B cell (primary cell): Measurements from ENCODE around the gene PTPRT. TPM values are rescaled to one million over a fixed set of nuclear protein-coding genes. Genes with fewer than 3 reads are reported as not detected.

ENCODE experiments used
- ATAC-seq: fragments of 200-7000 bp; cut with Tn5 transposase; one replicate; pipeline ENCODE4 v1.10.0; 2021; ENCODE audit warnings: low read depth, mild to moderate bottlenecking, moderate number of reproducible peaks, moderate library complexity
- CTCF ChIA-PET: fragments of 350-600 bp; sonication (Branson Sonifier 250); formaldehyde crosslinking; loops from one replicate; lab custom pipeline; 2021; ENCODE audit warnings: antibody characterized with exemption, inconsistent platforms; lab: Charles Lee
- POLR2A ChIA-PET: fragments of 350-600 bp; sonication (Branson Sonifier 250); formaldehyde crosslinking; loops from one replicate; lab custom pipeline; 2021; ENCODE audit warnings: antibody characterized with exemption; lab: Charles Lee
- DNase-seq: peaks from one replicate; pipeline ENCODE4 v3.0.0; 2013
- H2AFZ ChIP-seq: 2 replicates; pipeline ENCODE4 v1.6.1; 2012; ENCODE audit warnings: mild to moderate bottlenecking, low read depth, low read length; ENCODE audit not compliant: insufficient read depth, poor library complexity, severe bottlenecking
- H3K27ac ChIP-seq, 2 donors: 1 replicate in 1 of 2; 2 replicates in 1 of 2; pipeline ENCODE4 v1.5.1; 2012 to 2013; ENCODE audit warnings: low read length in 2 of 2, mild to moderate bottlenecking in 2 of 2, moderate library complexity in 1 of 2
- H3K27me3 ChIP-seq, 4 experiments: fragments of 200-600 bp in 1 of 4; sonication (generic) in 1 of 4; replicated peaks in 1 of 4; 1 replicate in 2 of 4; 2 replicates in 2 of 4; pipeline versions ENCODE4 v1.6.1 to v1.7.0; 2013 to 2016; ENCODE audit warnings: low read length in 3 of 4, mild to moderate bottlenecking in 2 of 4, mixed read lengths in 1 of 4, moderate library complexity in 1 of 4; ENCODE audit not compliant: insufficient read depth in 4 of 4, control insufficient read depth in 3 of 4; ENCODE audit errors: control extremely low read depth in 1 of 4
- H3K36me3 ChIP-seq, 2 experiments: replicated peaks in 1 of 2; 1 replicate in 1 of 2; 2 replicates in 1 of 2; pipeline versions ENCODE4 v1.6.1 to v1.7.1; 2013; ENCODE audit warnings: low read length in 1 of 2; ENCODE audit not compliant: insufficient read depth in 2 of 2, control insufficient read depth in 1 of 2; ENCODE audit errors: control extremely low read depth in 1 of 2, extremely low read depth in 1 of 2
- H3K4me1 ChIP-seq, 2 donors: fragments of 200-600 bp in 1 of 2; sonication (generic) in 1 of 2; 1 replicate in 1 of 2; 2 replicates in 1 of 2; pipeline versions ENCODE4 v1.5.1 to v1.6.1; 2013 to 2017; ENCODE audit warnings: low read length in 2 of 2; ENCODE audit not compliant: control insufficient read depth in 2 of 2, insufficient read depth in 2 of 2
- H3K4me2 ChIP-seq: replicated peaks from 2 replicates; pipeline ENCODE3; 2012; ENCODE audit warnings: mild to moderate bottlenecking, low read depth, low read length; ENCODE audit not compliant: poor library complexity, severe bottlenecking
- H3K4me3 ChIP-seq, 5 experiments: fragments of 200-600 bp in 1 of 5; sonication (generic) in 1 of 5; 1 replicate in 3 of 5; 2 replicates in 2 of 5; pipeline versions ENCODE4 v1.5.1 to v1.7.0; 2011 to 2016; ENCODE audit warnings: low read length in 4 of 5, mild to moderate bottlenecking in 4 of 5, low read depth in 2 of 5, control low read depth in 1 of 5, moderate library complexity in 1 of 5; ENCODE audit not compliant: insufficient read depth in 1 of 5; ENCODE audit errors: control extremely low read depth in 1 of 5, extremely low read depth in 1 of 5
- H3K79me2 ChIP-seq: fragments of 200-600 bp; sonication (generic); one replicate; pipeline ENCODE4 v1.6.0; 2016; ENCODE audit warnings: low read length; ENCODE audit not compliant: control insufficient read depth, insufficient read depth
- H3K9ac ChIP-seq: fragments of 200-600 bp; sonication (generic); 2 replicates; pipeline ENCODE4 v1.6.1; 2017; ENCODE audit warnings: mild to moderate bottlenecking, low read length, moderate library complexity
- H3K9me3 ChIP-seq, 3 donors: one replicate each; pipeline versions ENCODE4 v1.6.1 to v1.7.1; 2013; ENCODE audit warnings: low read length in 2 of 3; ENCODE audit not compliant: control insufficient read depth in 2 of 3, insufficient read depth in 1 of 3; ENCODE audit errors: control extremely low read depth in 1 of 3
- H4K20me1 ChIP-seq: 2 replicates; pipeline ENCODE4 v1.6.0; 2012; ENCODE audit warnings: mild to moderate bottlenecking, low read length; ENCODE audit not compliant: insufficient read depth, control insufficient read depth, poor library complexity, severe bottlenecking
- H3K27ac Mint-ChIP-seq: one replicate; pipeline ENCODE4 v1.8.0; 2021; ENCODE audit warnings: mixed read lengths
- H3K27me3 Mint-ChIP-seq: one replicate; pipeline ENCODE4 v1.8.0; 2021; ENCODE audit warnings: mixed read lengths
- H3K4me1 Mint-ChIP-seq: one replicate; pipeline ENCODE4 v1.8.0; 2021; ENCODE audit warnings: mixed read lengths
- H3K4me3 Mint-ChIP-seq: one replicate; pipeline ENCODE4 v1.8.0; 2021; ENCODE audit warnings: mixed read lengths
- H3K9me3 Mint-ChIP-seq: one replicate; pipeline ENCODE4 v1.8.0; 2022; ENCODE audit warnings: mixed read lengths; ENCODE audit not compliant: insufficient read depth
- EZH2 ChIP-seq: IDR thresholded peaks from 2 replicates; pipeline ENCODE4 v1.6.1; 2012; ENCODE audit warnings: borderline replicate concordance, low read depth, mild to moderate bottlenecking, moderate library complexity, low read length; ENCODE audit not compliant: insufficient read depth, poor library complexity, severe bottlenecking
- WGBS: methylation state at CpG from one replicate; pipeline ENCODE4 v1.1.5; 2013; ENCODE audit warnings: missing lambda C conversion rate; ENCODE audit not compliant: insufficient coverage; 5-methylcytosine and 5-hydroxymethylcytosine counted together
- intact Hi-C: fragments of 100-400 bp; cut with micrococcal nuclease; formaldehyde crosslinking; loops from one replicate; pipeline ENCODE4 v1.10.0; 2022
- polyA plus RNA-seq: library from polyadenylated mRNA; depleted of rRNA; stranded (reverse); fragments of >200 nt; gene quantifications from 2 replicates; pipeline ENCODE4 v1.2.3, GENCODE V29; 2012
- total RNA-seq, 2 donors: library from RNA; stranded (reverse); fragments of 120-200 nt in 1 of 2; gene quantifications; 1 replicate in 1 of 2; 2 replicates in 1 of 2; pipeline versions ENCODE4 v1.2.3 to v1.2.4, GENCODE V29; 2013 to 2022
- TF ChIP-seq, protein P1 (sequence below): fragments of 200-600 bp; IDR thresholded peaks from one replicate; pipeline ENCODE4 v1.8.0; 2022; ENCODE audit warnings: antibody characterized with exemption, mild to moderate bottlenecking

PTPRT gene
- total and polyA plus RNA-seq, 2 donors (not counting 1 experiment from before 2014, with no cell fraction given), result not detected

DNA sequence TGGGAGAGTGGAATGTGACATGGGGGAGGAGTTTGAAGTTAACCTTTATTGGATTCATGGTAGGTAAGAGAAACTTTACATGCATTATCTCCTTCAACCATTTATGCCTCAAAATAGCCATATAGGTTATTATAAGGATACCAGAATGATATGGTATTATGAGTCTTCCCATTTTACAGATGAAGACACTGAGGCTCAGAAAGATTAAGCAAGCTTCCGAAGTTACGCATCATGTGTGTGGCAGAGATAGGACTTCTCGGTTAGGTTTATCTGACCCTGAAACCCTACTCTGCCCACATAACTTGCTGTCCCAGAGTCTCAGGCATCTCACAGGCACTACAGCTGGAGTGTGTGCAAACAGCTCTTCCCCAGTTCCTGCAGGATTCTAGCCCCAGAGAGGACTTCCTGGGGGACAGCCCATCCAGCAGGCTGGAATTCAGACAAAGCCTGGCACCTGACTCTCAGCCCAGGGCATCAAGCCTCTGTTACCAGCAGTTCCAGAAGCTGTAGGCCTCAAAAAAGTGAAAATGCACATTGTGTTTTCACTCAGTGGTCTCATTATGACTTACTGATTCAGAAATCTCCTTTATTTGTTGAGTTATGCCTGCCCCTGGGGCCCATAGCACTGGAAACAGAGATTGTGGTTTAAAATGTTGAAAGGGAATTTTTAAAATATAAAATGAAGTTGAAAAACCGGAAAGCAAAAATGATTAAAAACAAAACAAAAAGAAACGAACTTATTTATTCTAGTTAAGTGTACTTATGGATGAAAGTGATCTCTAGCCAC is 1058.7 kb downstream of the PTPRT start:
- H3K4me1 ChIP-seq, result no peaks in the 10 kb centered on the region
- H3K9ac ChIP-seq, result no peak overlapping the region
- no peaks in the 10 kb centered on the region for H4K20me1 ChIP-seq
- POLR2A ChIA-PET, result no interaction called here
- 80% methylated on average over 1 of the region's 5 CpGs for WGBS
- no peaks in the 10 kb centered on the region for H3K27me3 Mint-ChIP-seq
- intact Hi-C loops, result no loop called here
- CTCF ChIA-PET, result no interaction called here
- no peak overlapping the region for H2AFZ ChIP-seq
- DNase-seq, result no peak
- H3K9me3 ChIP-seq, result peaks cover 0 to 3% (median 0%) of the 10 kb centered on the region in 3 donors
- H3K27me3 ChIP-seq, result no peaks in the 10 kb centered on the region
- no peaks in the 10 kb centered on the region for H3K4me1 Mint-ChIP-seq
- TF ChIP-seq, protein P1, sequence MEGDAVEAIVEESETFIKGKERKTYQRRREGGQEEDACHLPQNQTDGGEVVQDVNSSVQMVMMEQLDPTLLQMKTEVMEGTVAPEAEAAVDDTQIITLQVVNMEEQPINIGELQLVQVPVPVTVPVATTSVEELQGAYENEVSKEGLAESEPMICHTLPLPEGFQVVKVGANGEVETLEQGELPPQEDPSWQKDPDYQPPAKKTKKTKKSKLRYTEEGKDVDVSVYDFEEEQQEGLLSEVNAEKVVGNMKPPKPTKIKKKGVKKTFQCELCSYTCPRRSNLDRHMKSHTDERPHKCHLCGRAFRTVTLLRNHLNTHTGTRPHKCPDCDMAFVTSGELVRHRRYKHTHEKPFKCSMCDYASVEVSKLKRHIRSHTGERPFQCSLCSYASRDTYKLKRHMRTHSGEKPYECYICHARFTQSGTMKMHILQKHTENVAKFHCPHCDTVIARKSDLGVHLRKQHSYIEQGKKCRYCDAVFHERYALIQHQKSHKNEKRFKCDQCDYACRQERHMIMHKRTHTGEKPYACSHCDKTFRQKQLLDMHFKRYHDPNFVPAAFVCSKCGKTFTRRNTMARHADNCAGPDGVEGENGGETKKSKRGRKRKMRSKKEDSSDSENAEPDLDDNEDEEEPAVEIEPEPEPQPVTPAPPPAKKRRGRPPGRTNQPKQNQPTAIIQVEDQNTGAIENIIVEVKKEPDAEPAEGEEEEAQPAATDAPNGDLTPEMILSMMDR, result no peak
- no peak for TF ChIP-seq EZH2
- no peak overlapping the region for H3K4me3 ChIP-seq
- H3K27ac ChIP-seq, result no peak overlapping the region
- ATAC-seq, result no peak
- no peaks in the 10 kb centered on the region for H3K9me3 Mint-ChIP-seq
- H3K36me3 ChIP-seq, result no peaks in the 10 kb centered on the region
- no peaks in the 10 kb centered on the region for H3K79me2 ChIP-seq
- no peak overlapping the region for H3K27ac Mint-ChIP-seq
- H3K4me2 ChIP-seq, result no peak overlapping the region
- H3K4me3 Mint-ChIP-seq, result no peak overlapping the region

DNA sequence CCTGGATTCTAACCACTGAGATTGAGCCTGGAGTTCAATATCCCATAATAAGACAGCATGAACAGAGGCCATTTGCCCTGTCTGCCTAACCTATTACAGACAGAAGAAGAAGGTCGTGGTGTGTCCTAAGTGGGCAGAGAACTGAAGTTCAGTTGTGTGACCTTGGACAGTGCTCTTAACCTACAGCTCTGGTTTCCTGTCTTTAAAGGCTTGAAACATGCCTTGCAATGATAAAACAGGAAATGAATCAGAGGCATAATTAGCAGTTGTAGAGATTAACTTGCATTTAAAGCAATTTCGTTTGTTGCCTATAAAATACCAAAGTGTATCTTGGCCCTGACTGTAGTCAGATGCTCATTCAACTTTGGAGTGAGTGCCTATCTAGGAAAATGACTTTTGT is 1064.3 kb downstream of the PTPRT start:
- ChIA-PET POLR2A (no interaction called here), CTCF (no interaction called here)
- H3K4me2 ChIP-seq, result no peak overlapping the region
- no peak overlapping the region for H3K9ac ChIP-seq
- peaks cover 0 to 5% (median 0%) of the 10 kb centered on the region in 3 donors for H3K9me3 ChIP-seq
- H3K27me3 ChIP-seq, result no peaks in the 10 kb centered on the region
- no peaks in the 10 kb centered on the region for H3K27me3 Mint-ChIP-seq
- no peaks in the 10 kb centered on the region for H3K9me3 Mint-ChIP-seq
- DNase-seq, result no peak
- H3K27ac Mint-ChIP-seq, result no peak overlapping the region
- no peak overlapping the region for H2AFZ ChIP-seq
- no peaks in the 10 kb centered on the region for H3K36me3 ChIP-seq
- H3K4me1 Mint-ChIP-seq, result no peaks in the 10 kb centered on the region
- 71% methylated on average over 1 of the region's 2 CpGs for WGBS
- ATAC-seq, result no peak
- H4K20me1 ChIP-seq, result no peaks in the 10 kb centered on the region
- no peaks in the 10 kb centered on the region for H3K79me2 ChIP-seq
- no peak overlapping the region for H3K27ac ChIP-seq
- H3K4me3 ChIP-seq, result no peak overlapping the region
- no peaks in the 10 kb centered on the region for H3K4me1 ChIP-seq
- intact Hi-C loops, result no loop called here
- TF ChIP-seq, protein P1, result no peak
- no peak for TF ChIP-seq EZH2
- H3K4me3 Mint-ChIP-seq, result no peak overlapping the region
